Mesothelial cell of epicardium (in vitro differentiated cells): Measurements from ENCODE around the gene APOO. TPM values are rescaled to one million over a fixed set of nuclear protein-coding genes. Genes with fewer than 3 reads are reported as not detected.

Experiments used
- DNase-seq, 2 experiments: peaks; one replicate each; pipeline ENCODE4 v3.0.0; 2021; ENCODE audit warnings: low spot score in 2 of 2; ENCODE audit not compliant: unreplicated experiment in 2 of 2
- H3K27ac Mint-ChIP-seq: 2 replicates; pipeline ENCODE4 v1.8.0; 2021; ENCODE audit warnings: mixed read lengths
- H3K27me3 Mint-ChIP-seq: 2 replicates; pipeline ENCODE4 v1.8.0; 2021; ENCODE audit warnings: low read depth, mixed read lengths
- H3K36me3 Mint-ChIP-seq: 2 replicates; pipeline ENCODE4 v1.8.0; 2021; ENCODE audit warnings: mixed read lengths
- H3K4me1 Mint-ChIP-seq: 2 replicates; pipeline ENCODE4 v1.8.0; 2021; ENCODE audit warnings: mixed read lengths
- H3K4me3 Mint-ChIP-seq: 2 replicates; pipeline ENCODE4 v1.8.0; 2021; ENCODE audit warnings: mild to moderate bottlenecking, moderate library complexity, mixed read lengths
- H3K9me3 Mint-ChIP-seq: 2 replicates; pipeline ENCODE4 v1.8.0; 2021; ENCODE audit warnings: mixed read lengths
- total RNA-seq: library from RNA; stranded (reverse); gene quantifications from 3 replicates; pipeline ENCODE4 v1.2.1, GENCODE V29; 2021
- TF ChIP-seq, protein P1 (sequence below): fragments of 200-600 bp; sonication (generic); IDR thresholded peaks from one replicate; pipeline ENCODE4 v1.5.0; 2021; ENCODE audit warnings: antibody characterized with exemption; ENCODE audit not compliant: unreplicated experiment

Gene APOO
- total RNA-seq, 1 donor from 2014 or later, result 50.5 TPM

DNA sequence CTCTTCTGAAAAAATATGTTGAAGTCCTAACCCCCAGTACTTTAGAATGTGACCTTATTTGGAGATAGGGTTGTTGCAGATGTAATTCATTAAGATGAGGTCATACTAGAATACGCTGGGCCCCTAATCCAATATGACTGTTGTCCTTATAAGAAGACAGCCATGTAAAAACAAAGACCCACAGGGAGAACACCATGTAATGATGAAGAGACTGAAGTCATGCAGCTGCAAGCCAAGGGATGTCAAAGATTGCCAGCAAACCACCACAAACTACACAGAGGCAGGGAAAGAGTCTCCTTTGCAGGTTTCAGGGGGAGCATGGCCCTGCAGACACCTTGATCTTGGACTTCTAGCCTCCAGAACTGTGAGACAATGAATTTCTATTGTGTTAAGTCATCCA is 37.5 kb upstream of the APOO start:
- Mint-ChIP-seq H3K27me3 (no peaks in the 10 kb centered on the region), H3K36me3 (no peaks in the 10 kb centered on the region), H3K4me1 (peaks cover 13% of the 10 kb centered on the region), H3K27ac (no peak overlapping the region), H3K4me3 (no peak overlapping the region), H3K9me3 (no peaks in the 10 kb centered on the region)
- TF ChIP-seq, protein P1, sequence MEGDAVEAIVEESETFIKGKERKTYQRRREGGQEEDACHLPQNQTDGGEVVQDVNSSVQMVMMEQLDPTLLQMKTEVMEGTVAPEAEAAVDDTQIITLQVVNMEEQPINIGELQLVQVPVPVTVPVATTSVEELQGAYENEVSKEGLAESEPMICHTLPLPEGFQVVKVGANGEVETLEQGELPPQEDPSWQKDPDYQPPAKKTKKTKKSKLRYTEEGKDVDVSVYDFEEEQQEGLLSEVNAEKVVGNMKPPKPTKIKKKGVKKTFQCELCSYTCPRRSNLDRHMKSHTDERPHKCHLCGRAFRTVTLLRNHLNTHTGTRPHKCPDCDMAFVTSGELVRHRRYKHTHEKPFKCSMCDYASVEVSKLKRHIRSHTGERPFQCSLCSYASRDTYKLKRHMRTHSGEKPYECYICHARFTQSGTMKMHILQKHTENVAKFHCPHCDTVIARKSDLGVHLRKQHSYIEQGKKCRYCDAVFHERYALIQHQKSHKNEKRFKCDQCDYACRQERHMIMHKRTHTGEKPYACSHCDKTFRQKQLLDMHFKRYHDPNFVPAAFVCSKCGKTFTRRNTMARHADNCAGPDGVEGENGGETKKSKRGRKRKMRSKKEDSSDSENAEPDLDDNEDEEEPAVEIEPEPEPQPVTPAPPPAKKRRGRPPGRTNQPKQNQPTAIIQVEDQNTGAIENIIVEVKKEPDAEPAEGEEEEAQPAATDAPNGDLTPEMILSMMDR, result no peak
- DNase-seq, result no peak

DNA sequence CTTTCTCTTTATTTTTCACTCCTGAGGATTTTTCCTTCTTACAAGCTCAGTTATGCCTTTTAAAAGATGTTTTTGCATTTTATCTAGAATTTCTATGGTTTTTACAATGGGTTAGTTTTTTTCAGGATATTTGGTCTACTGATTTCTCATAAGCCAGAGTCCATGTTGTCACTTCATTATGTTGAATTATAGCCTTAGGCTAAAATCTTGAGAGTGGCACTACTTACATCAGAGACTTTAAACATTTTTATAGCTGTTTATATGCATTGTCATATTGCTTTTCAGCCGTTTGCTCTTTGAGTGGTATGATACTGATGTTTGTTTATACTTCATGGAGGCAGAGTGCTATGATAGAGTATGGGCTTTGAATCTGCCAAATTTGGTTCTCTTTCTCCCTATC is 36.5 kb upstream of the APOO start:
- Mint-ChIP-seq H3K4me1 (peaks cover 13% of the 10 kb centered on the region), H3K27me3 (no peaks in the 10 kb centered on the region), H3K27ac (no peak overlapping the region), H3K36me3 (no peaks in the 10 kb centered on the region), H3K4me3 (no peak overlapping the region), H3K9me3 (no peaks in the 10 kb centered on the region)
- TF ChIP-seq, protein P1, result no peak
- DNase-seq, result no peak

DNA sequence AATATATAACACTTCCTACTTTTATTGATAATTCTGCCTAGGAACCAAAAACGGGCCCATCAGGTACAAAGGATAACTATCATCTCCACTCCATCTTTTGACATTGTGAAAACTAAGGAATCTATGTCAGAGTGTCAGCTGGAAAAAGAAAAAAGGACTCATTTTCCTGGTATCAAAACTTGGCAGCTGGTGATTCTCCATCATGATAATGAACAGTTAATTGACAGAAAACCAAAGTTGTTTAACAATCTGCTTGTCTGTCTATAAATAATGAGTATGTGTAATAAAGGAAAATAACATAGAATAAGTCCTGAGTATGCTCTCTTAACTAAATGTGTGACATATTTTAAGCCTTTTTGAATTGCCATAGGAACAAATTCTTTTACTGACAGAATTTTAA is 31.5 kb upstream of the APOO start:
- no peaks in the 10 kb centered on the region for H3K36me3 Mint-ChIP-seq
- H3K27me3 Mint-ChIP-seq, result no peaks in the 10 kb centered on the region
- H3K27ac Mint-ChIP-seq, result no peak overlapping the region
- TF ChIP-seq, protein P1, result no peak
- H3K9me3 Mint-ChIP-seq, result no peaks in the 10 kb centered on the region
- no peak for DNase-seq
- no peak overlapping the region for H3K4me3 Mint-ChIP-seq
- H3K4me1 Mint-ChIP-seq, result peaks cover 13% of the 10 kb centered on the region

DNA sequence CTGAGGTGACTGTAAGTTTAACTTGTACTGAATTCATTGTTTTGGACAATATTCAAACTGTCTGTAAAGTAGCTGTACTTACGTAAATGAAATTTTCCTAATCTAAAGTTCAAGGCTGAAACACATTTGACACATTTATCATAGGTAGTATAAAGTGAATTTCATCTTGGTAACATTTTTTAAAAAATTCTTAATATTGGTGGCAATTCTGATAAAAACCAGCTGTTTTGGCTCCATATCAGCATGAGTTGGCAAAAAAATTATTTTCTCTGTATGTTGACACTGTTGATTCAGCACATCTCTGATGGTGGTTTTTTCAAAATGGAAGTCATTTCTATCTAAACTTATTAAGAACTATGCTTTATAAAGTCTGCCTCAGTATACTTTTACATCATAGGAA is 31.0 kb upstream of the APOO start:
- H3K27ac Mint-ChIP-seq, result no peak overlapping the region
- no peaks in the 10 kb centered on the region for H3K36me3 Mint-ChIP-seq
- no peak for DNase-seq
- H3K4me1 Mint-ChIP-seq, result peaks cover 12% of the 10 kb centered on the region
- no peak overlapping the region for H3K4me3 Mint-ChIP-seq
- TF ChIP-seq, protein P1, result no peak
- H3K9me3 Mint-ChIP-seq, result no peaks in the 10 kb centered on the region
- H3K27me3 Mint-ChIP-seq, result no peaks in the 10 kb centered on the region

DNA sequence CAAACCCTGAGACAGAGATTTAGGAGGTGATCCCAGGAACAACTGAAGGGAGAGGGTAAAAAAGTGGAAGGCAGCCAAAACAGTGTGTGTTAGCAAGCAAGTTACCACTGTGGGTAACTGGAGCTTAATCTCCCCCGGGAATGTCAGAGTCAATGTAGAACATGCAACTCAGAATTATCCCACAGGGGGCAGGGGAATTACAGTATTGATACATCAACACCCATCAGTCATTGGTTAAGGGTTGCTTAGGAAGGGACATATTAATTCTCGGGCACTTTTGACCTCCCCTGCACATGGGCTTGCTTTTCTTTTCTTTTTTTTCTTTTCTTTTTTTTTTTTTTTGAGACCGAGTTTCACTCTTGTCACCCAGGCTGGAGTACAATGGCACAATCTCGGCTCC is 29.4 kb upstream of the APOO start:
- no peaks in the 10 kb centered on the region for H3K9me3 Mint-ChIP-seq
- no peak overlapping the region for H3K27ac Mint-ChIP-seq

DNA sequence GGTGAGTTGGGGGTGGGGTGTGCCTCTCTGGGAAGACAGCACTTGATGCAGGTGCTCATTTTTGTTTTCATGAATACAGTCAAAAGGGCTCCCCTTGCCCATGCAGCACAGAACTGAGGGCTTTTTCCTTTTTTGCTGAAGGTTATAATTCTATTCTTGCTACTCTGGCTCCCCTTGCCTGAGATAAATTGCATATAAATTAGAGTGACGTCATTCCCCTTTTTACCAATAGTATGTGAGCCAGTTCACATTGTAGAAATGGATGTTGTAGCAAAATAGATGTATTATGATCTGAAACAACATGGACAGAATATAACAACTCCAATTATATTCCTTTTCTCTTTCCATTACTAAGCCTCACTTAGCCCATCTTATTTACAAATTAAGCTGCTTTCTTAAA is 28.4 kb upstream of the APOO start:
- no peak for DNase-seq

More for the DNA sequence above, 29.4 kb upstream of the APOO start:
- TF ChIP-seq, protein P1, result no peak
- no peaks in the 10 kb centered on the region for H3K36me3 Mint-ChIP-seq
- H3K27me3 Mint-ChIP-seq, result no peaks in the 10 kb centered on the region
- no peak overlapping the region for H3K4me3 Mint-ChIP-seq
- DNase-seq, result no peak
- H3K4me1 Mint-ChIP-seq, result peaks cover 8% of the 10 kb centered on the region

More for the DNA sequence above, 28.4 kb upstream of the APOO start:
- TF ChIP-seq, protein P1, result no peak
- Mint-ChIP-seq H3K9me3 (no peaks in the 10 kb centered on the region), H3K27ac (no peak overlapping the region), H3K4me1 (peaks cover 12% of the 10 kb centered on the region), H3K27me3 (no peaks in the 10 kb centered on the region), H3K36me3 (no peaks in the 10 kb centered on the region), H3K4me3 (no peak overlapping the region)
